Peyer's patch (tissue), 4 donors: ENCODE measurements around the gene LMBRD1. TPM values are rescaled to one million over a fixed set of nuclear protein-coding genes. Genes with fewer than 3 reads are reported as not detected.
"Not testable (repeated sequence)": the region's sequence is repeated elsewhere in the genome, so short reads cannot be mapped to it uniquely, and the experiment has no call there.

Experiments
- DNase-seq, 3 donors: peaks; one replicate each; pipeline ENCODE4 v3.0.0-alpha.2; 2017 to 2019
- H3K27ac ChIP-seq, 4 donors: fragments of 200-600 bp; sonication (generic); one replicate each; pipeline ENCODE4 v1.5.1; 2016 to 2019
- H3K27me3 ChIP-seq, 2 donors: fragments of 200-600 bp; sonication (generic); one replicate each; pipeline ENCODE4 v1.5.1; 2019
- H3K36me3 ChIP-seq, 3 donors: fragments of 200-600 bp; sonication (generic); one replicate each; pipeline ENCODE4 v1.5.1; 2016 to 2019
- H3K4me1 ChIP-seq, 4 donors: fragments of 200-600 bp; sonication (generic); one replicate each; pipeline ENCODE4 v1.5.1; 2016 to 2019
- H3K4me3 ChIP-seq, 4 donors: fragments of 200-600 bp; sonication (generic); 1 replicate in 3 of 4; 2 replicates in 1 of 4; pipeline ENCODE4 v1.5.1; 2016 to 2019; ENCODE audit warnings: mild to moderate bottlenecking in 1 of 4
- H3K9me3 ChIP-seq, 4 donors: fragments of 200-600 bp; sonication (generic); one replicate each; pipeline ENCODE4 v1.5.1; 2016 to 2019; ENCODE audit warnings: mild to moderate bottlenecking in 1 of 4
- POLR2A ChIP-seq, 2 donors: fragments of 450-650 bp; IDR thresholded peaks; one replicate each; pipeline ENCODE4 v1.5.1; 2017; ENCODE audit warnings: antibody characterized with exemption in 2 of 2, mild to moderate bottlenecking in 2 of 2, moderate library complexity in 2 of 2
- total RNA-seq, 4 donors: library from RNA; depleted of rRNA; stranded (reverse); fragments of >200 nt; gene quantifications; one replicate each; pipeline ENCODE4 v1.1.0, GENCODE V29; 2016
- TF ChIP-seq, protein P1 (sequence below), 6 experiments: fragments of 450-650 bp in 4 of 6; fragments of 200-600 bp in 2 of 6; sonication (generic) in 1 of 6; IDR thresholded peaks; one replicate each; pipeline ENCODE4 v1.5.1; 2017 to 2019; ENCODE audit warnings: antibody characterized with exemption in 6 of 6, mild to moderate bottlenecking in 3 of 6, moderate library complexity in 1 of 6

LMBRD1 gene
- total RNA-seq, 4 donors from 2014 or later: 31.4 to 103 (median 61.0) TPM

- Histone ChIP-seq H3K36me3 (no peaks in the 10 kb centered on the region), H3K27ac (no peak overlapping the region), H3K4me1 (no peaks in the 10 kb centered on the region), H3K4me3 (no peak overlapping the region), H3K9me3 (no peaks in the 10 kb centered on the region), H3K27me3 (no peaks in the 10 kb centered on the region)
- no peak for DNase-seq
- TF ChIP-seq, protein P1, sequence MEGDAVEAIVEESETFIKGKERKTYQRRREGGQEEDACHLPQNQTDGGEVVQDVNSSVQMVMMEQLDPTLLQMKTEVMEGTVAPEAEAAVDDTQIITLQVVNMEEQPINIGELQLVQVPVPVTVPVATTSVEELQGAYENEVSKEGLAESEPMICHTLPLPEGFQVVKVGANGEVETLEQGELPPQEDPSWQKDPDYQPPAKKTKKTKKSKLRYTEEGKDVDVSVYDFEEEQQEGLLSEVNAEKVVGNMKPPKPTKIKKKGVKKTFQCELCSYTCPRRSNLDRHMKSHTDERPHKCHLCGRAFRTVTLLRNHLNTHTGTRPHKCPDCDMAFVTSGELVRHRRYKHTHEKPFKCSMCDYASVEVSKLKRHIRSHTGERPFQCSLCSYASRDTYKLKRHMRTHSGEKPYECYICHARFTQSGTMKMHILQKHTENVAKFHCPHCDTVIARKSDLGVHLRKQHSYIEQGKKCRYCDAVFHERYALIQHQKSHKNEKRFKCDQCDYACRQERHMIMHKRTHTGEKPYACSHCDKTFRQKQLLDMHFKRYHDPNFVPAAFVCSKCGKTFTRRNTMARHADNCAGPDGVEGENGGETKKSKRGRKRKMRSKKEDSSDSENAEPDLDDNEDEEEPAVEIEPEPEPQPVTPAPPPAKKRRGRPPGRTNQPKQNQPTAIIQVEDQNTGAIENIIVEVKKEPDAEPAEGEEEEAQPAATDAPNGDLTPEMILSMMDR (IDR thresholded peaks at IDR 0.05): no peak
- TF ChIP-seq POLR2A (IDR thresholded peaks at IDR 0.05): no peak
Observed at GRCh38 chr6:69832558-69832957, 35.7 kb upstream of the LMBRD1 start.

- Histone ChIP-seq H3K36me3 (no peaks in the 10 kb centered on the region), H3K9me3 (no peaks in the 10 kb centered on the region), H3K4me3 (no peak overlapping the region), H3K4me1 (no peaks in the 10 kb centered on the region), H3K27me3 (no peaks in the 10 kb centered on the region), H3K27ac (no peak overlapping the region)
- no peak for DNase-seq
- TF ChIP-seq, protein P1 (IDR thresholded peaks at IDR 0.05): no peak
- no peak for TF ChIP-seq POLR2A (IDR thresholded peaks at IDR 0.05)
Observed at GRCh38 chr6:69827276-69827893, 30.6 kb upstream of the LMBRD1 start.

- no peak for DNase-seq
- H3K36me3 ChIP-seq: no peaks in the 10 kb centered on the region
- H3K9me3 ChIP-seq: no peaks in the 10 kb centered on the region
- H3K27me3 ChIP-seq: no peaks in the 10 kb centered on the region
- no peak overlapping the region for H3K4me3 ChIP-seq
- no peak for TF ChIP-seq POLR2A (IDR thresholded peaks at IDR 0.05)
- TF ChIP-seq, protein P1 (IDR thresholded peaks at IDR 0.05): no peak
- H3K4me1 ChIP-seq: no peaks in the 10 kb centered on the region
- H3K27ac ChIP-seq: no peak overlapping the region
Observed at GRCh38 chr6:69825904-69826303, 29.1 kb upstream of the LMBRD1 start.

GRCh38 chr6:69824355-69824754 is 27.5 kb upstream of the LMBRD1 start:
- not testable (repeated sequence) for H3K27ac ChIP-seq, H3K27me3 ChIP-seq, H3K36me3 ChIP-seq, DNase-seq, H3K9me3 ChIP-seq, H3K4me3 ChIP-seq, H3K4me1 ChIP-seq

- Histone ChIP-seq H3K27me3 (no peaks in the 10 kb centered on the region), H3K9me3 (no peaks in the 10 kb centered on the region), H3K36me3 (no peaks in the 10 kb centered on the region), H3K4me1 (no peaks in the 10 kb centered on the region), H3K4me3 (no peak overlapping the region), H3K27ac (no peak overlapping the region)
- TF ChIP-seq, protein P1 (IDR thresholded peaks at IDR 0.05): no peak
- TF ChIP-seq POLR2A (IDR thresholded peaks at IDR 0.05): no peak
- DNase-seq: no peak
Observed at GRCh38 chr6:69820438-69820837, 23.6 kb upstream of the LMBRD1 start.

GRCh38 chr6:69820018-69820417 is 23.2 kb upstream of the LMBRD1 start:
- Histone ChIP-seq H3K4me1 (no peaks in the 10 kb centered on the region), H3K4me3 (no peak overlapping the region), H3K36me3 (no peaks in the 10 kb centered on the region), H3K27ac (no peak overlapping the region), H3K9me3 (no peaks in the 10 kb centered on the region), H3K27me3 (no peaks in the 10 kb centered on the region)
- TF ChIP-seq, protein P1 (IDR thresholded peaks at IDR 0.05): no peak
- TF ChIP-seq POLR2A (IDR thresholded peaks at IDR 0.05): no peak
- DNase-seq: no peak
